ENCODE results near the gene KSR1.

The KSR1 gene

GRCh38 chr17:27615121-27615520 is 158.9 kb downstream of the KSR1 start (continued):
- no peak for TF ChIP-seq ESRRG (CRISPR knock-in tag; IDR thresholded peaks at IDR 0.05)

- no peak for ATAC-seq
- TF ChIP-seq ZNF70 (CRISPR knock-in tag; IDR thresholded peaks at IDR 0.05) (no peak), TOX (CRISPR knock-in tag; IDR thresholded peaks at IDR 0.05; ENCODE audit: borderline replicate concordance) (no peak), CREB5 (CRISPR knock-in tag; IDR thresholded peaks at IDR 0.05; ENCODE audit: low read depth) (no peak), TCF4 (CRISPR knock-in tag; IDR thresholded peaks at IDR 0.05; ENCODE audit: borderline replicate concordance) (no peak), PATZ1 (CRISPR knock-in tag; IDR thresholded peaks at IDR 0.05; ENCODE audit: borderline replicate concordance) (no peak), ZC3H10 (CRISPR knock-in tag; IDR thresholded peaks at IDR 0.05) (no peak)
Observed at GRCh38 chr17:27616414-27616813, 160.2 kb downstream of the KSR1 start.

- TF ChIP-seq ZNF565 (CRISPR knock-in tag; conservative IDR thresholded peaks at IDR 0.05; ENCODE audit: low read depth) (no peak), OSR1 (CRISPR knock-in tag; IDR thresholded peaks at IDR 0.05) (no peak), CREB5 (CRISPR knock-in tag; IDR thresholded peaks at IDR 0.05; ENCODE audit: low read depth) (no peak), ARNTL (CRISPR knock-in tag; IDR thresholded peaks at IDR 0.05; ENCODE audit: borderline replicate concordance, low read depth) (no peak), POU6F1 (CRISPR knock-in tag; IDR thresholded peaks at IDR 0.05; ENCODE audit: borderline replicate concordance, low read depth) (no peak), TSHZ2 (CRISPR knock-in tag; IDR thresholded peaks at IDR 0.05) (no peak)
- no peak for ATAC-seq
Observed at GRCh38 chr17:27618417-27618816, 162.2 kb downstream of the KSR1 start.

GRCh38 chr17:27620721-27621120 is 164.5 kb downstream of the KSR1 start:
- ATAC-seq: no peak

More at GRCh38 chr17:27620721-27621120, 164.5 kb downstream of the KSR1 start:
- TF ChIP-seq ARNTL (CRISPR knock-in tag; IDR thresholded peaks at IDR 0.05; ENCODE audit: borderline replicate concordance, low read depth) (no peak), ZFP3 (CRISPR knock-in tag; IDR thresholded peaks at IDR 0.05) (no peak), POU6F1 (CRISPR knock-in tag; IDR thresholded peaks at IDR 0.05; ENCODE audit: borderline replicate concordance, low read depth) (no peak), CREB5 (CRISPR knock-in tag; IDR thresholded peaks at IDR 0.05; ENCODE audit: low read depth) (no peak), ZNF565 (CRISPR knock-in tag; conservative IDR thresholded peaks at IDR 0.05; ENCODE audit: low read depth) (no peak)

Data from SK-N-SH treated with all-trans-retinoic acid at 6 μM for 48 hours (cell line).